A549 treated with Mapracorat at 1 μM for 4 hours (cell line): Measurements from ENCODE around the gene ATOSA. TPM values are rescaled to one million over a fixed set of nuclear protein-coding genes. Genes with fewer than 3 reads are reported as not detected.

Experiments
- total RNA-seq: library from RNA; stranded (reverse); fragments of 200-300 nt; extraction: Qiagen RNA extraction; gene quantifications from 5 replicates; pipeline ENCODE4 v1.2.3, GENCODE V29; 2022

The ATOSA gene, protein sequence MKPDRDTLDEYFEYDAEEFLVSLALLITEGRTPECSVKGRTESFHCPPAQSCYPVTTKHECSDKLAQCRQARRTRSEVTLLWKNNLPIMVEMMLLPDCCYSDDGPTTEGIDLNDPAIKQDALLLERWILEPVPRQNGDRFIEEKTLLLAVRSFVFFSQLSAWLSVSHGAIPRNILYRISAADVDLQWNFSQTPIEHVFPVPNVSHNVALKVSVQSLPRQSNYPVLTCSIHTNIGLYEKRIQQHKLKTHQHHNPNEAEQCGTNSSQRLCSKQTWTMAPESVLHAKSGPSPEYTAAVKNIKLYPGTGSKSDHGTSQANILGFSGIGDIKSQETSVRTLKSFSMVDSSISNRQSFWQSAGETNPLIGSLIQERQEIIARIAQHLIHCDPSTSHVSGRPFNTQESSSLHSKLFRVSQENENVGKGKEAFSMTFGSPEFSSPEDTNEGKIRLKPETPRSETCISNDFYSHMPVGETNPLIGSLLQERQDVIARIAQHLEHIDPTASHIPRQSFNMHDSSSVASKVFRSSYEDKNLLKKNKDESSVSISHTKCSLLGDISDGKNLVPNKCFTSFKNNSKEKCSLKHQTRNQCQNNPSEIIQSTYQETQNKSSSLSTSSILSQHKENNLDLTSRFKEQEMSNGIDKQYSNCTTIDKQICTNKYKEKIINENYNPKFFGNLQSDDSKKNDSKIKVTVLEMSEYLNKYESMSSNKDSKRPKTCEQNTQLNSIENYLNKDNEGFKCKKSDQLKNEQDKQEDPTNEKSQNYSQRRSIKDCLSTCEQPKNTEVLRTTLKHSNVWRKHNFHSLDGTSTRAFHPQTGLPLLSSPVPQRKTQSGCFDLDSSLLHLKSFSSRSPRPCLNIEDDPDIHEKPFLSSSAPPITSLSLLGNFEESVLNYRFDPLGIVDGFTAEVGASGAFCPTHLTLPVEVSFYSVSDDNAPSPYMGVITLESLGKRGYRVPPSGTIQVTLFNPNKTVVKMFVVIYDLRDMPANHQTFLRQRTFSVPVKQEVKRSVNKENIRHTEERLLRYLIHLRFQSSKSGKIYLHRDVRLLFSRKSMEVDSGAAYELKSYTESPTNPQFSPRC
- 7.6 to 11.4 TPM (median 8.7 TPM) in 5 replicates for total RNA-seq

DNA sequence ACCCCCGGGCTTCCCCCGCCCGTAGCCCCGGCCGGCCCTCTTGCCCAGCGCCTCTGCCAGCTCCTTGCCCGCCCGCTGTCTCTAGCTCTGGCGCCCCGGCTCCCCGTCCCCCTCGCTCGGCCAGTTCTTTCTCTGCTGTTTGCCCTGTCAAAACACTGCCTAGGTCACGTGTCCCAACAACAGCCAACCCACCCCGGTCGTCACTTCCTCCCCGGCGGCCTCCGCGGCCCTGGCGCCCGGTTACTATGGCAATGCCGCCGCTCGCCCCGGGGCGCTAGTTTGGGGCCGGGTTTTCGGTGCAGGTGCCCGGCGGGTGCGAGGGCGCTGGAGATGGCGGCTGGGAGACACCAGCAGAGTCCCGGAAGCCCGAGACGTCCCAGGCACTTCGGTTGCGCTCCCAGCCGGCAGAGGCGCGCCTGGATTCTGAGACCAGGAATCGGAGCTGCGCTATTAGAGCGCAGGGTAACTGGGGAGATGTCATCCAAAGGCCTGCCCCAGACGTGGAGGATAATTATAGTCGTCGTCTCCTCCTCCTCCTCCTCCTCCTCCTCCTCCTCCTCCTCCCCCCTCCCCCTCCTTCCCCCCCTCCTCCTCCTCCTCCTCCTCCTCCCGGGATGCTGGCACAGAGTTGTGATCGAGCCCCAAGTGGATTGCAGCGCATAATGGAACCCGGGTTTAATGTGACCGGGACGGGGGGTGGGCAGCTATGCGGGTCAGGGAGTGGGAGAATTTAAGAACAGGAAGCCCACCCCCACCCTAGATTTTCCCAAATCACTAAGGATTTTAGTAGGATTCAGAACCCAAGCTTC, at the start of gene ATOSA:
TSS of gene ATOSA (minus strand) at position 157 of the 809 bp plus-strand sequence. CDS start 1,367 bp downstream, outside the sequence.

Other genes starting within 250 kb of the ATOSA start
- 21.1 to 33.2 TPM (median 25.7 TPM) in 5 replicates for gene MYO5A, start 150.5 kb downstream of the ATOSA start, total RNA-seq
- gene ARPP19, start 110.4 kb downstream of the ATOSA start, total RNA-seq: 86.8 to 115 TPM (median 103 TPM) in 5 replicates
- gene ONECUT1, start 110.9 kb upstream of the ATOSA start, total RNA-seq: 0.08 to 0.35 TPM (median 0.22 TPM) in 5 replicates